Esophagus (tissue), 2 donors: ENCODE data around the gene DCST2. TPM values are rescaled to one million over a fixed set of nuclear protein-coding genes. Genes with fewer than 3 reads are reported as not detected.

Source experiments
- H3K27ac ChIP-seq, 2 donors: one replicate each; pipeline ENCODE4 v1.5.1; 2013; ENCODE audit warnings: low read depth in 2 of 2, mild to moderate bottlenecking in 2 of 2, inconsistent platforms in 1 of 2, low read length in 1 of 2, moderate library complexity in 1 of 2
- H3K27me3 ChIP-seq, 2 donors: one replicate each; pipeline ENCODE4 v1.6.1; 2013; ENCODE audit warnings: low read length in 2 of 2, control low read depth in 1 of 2, mild to moderate bottlenecking in 1 of 2; ENCODE audit not compliant: insufficient read depth in 2 of 2, control insufficient read depth in 1 of 2
- H3K36me3 ChIP-seq, 2 donors: one replicate each; pipeline ENCODE4 v1.6.1; 2013; ENCODE audit warnings: low read length in 1 of 2; ENCODE audit not compliant: control insufficient read depth in 2 of 2, insufficient read depth in 2 of 2
- H3K4me1 ChIP-seq, 2 donors: one replicate each; pipeline ENCODE4 v1.6.1; 2013; ENCODE audit warnings: low read length in 1 of 2; ENCODE audit not compliant: control insufficient read depth in 2 of 2, insufficient read depth in 2 of 2
- H3K4me3 ChIP-seq, 2 donors: one replicate each; pipeline ENCODE4 v1.5.1; 2013; ENCODE audit warnings: low read length in 2 of 2, mild to moderate bottlenecking in 2 of 2, low read depth in 1 of 2, moderate library complexity in 1 of 2
- H3K9me3 ChIP-seq, 2 donors: one replicate each; pipeline ENCODE4 v1.6.1; 2013; ENCODE audit warnings: mild to moderate bottlenecking in 2 of 2, low read depth in 1 of 2, low read length in 1 of 2, moderate library complexity in 1 of 2; ENCODE audit not compliant: control insufficient read depth in 2 of 2, insufficient read depth in 1 of 2
- WGBS, 2 donors: extraction: QIAGEN DNeasy Blood & Tissue Kit; methylation state at CpG; one replicate each; pipeline ENCODE4 v1.1.7; 2013; 5-methylcytosine and 5-hydroxymethylcytosine counted together
- polyA plus RNA-seq, 2 donors: library from polyadenylated mRNA; stranded (reverse); fragments of 200-250 nt; gene quantifications; one replicate each; pipeline ENCODE4 v1.2.3, GENCODE V29; 2013
- donor health status: healthy with polysubstance abuse.
- donor health status: Bipolar disorder and iron deficiency.

DCST2 gene
- 10 to 100 TPM in 1 of 2 donors, 1 to 10 TPM in 1; 1.7 to 10.1 TPM for polyA plus RNA-seq

DNA sequence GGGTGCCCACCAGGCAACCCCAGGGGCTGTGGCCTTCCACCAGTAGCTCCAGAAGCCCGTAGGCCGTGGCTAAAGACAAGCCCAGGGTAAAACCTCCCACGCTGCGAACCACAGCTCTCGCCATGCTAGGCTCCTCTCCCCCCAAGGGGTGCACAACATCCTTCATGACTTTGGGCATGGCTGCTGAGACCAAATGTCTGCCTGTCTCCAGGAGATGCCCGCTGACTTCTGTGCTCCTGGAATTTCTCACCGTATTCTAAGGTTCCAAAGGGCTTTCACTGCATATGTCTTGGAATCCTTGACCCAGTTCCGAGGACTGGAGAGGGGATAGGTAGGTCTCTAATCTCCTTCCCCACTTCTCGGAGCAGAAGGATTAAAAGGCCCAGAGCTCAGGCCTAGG lies at the start of gene DCST2, which contains the start of gene DCST1:
DCST2 (minus strand) TSS at position 258 of the 400 bp plus-strand sequence; CDS start at position 178, 80 bp downstream.
DCST1 (plus strand) TSS at position 301 of the 400 bp plus-strand sequence. CDS start 213 bp downstream, outside the sequence.
- no peak within 1 kb of the TSS for H3K27ac ChIP-seq
- H3K27me3 ChIP-seq, result no peaks in the 10 kb centered on the region
- H3K4me1 ChIP-seq, result peaks cover 0 to 23% of the 10 kb centered on the region in 2 donors
- no peaks in the 10 kb centered on the region for H3K36me3 ChIP-seq
- no peak within 1 kb of the TSS for H3K4me3 ChIP-seq
- no peaks in the 10 kb centered on the region for H3K9me3 ChIP-seq
- WGBS, 2 donors, result 93 to 94% methylated on average over 9 of the region's 9 CpGs

DNA sequence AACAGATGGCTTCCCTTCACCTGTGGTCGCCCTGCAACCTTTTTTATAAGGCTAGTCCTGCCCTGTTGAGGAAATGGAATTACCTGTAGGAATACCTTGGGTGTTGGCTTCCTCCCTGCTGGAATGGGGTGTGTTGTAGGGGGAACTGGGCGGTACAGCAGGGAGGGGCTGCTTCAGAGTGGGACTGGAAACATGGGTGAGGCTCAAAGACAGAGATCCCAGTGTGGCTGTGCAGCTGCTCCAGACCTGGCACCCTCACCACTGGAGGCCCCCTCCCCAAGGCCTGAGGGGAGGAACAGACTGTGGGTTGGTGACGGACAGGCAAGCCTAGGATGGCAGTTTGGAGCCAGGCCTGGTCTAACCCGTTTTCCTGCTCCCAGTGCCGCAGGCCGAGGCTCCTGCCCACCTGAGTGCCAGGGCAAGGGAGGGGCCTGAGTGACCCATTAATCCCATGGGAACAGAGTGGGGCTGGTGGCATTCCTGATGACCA lies 49.5 kb upstream of the DCST2 start:
- peaks cover 0 to 3% of the 10 kb centered on the region in 2 donors for H3K27me3 ChIP-seq
- peak overlapping the region; percentile 85 to 96 for H3K27ac ChIP-seq
- peaks cover 0 to 2% of the 10 kb centered on the region in 2 donors for H3K36me3 ChIP-seq
- H3K4me3 ChIP-seq, result no peak overlapping the region
- peaks cover 3 to 45% of the 10 kb centered on the region in 2 donors for H3K4me1 ChIP-seq
- no peaks in the 10 kb centered on the region for H3K9me3 ChIP-seq
- WGBS, 2 donors, result 30 to 43% methylated on average over 6 of the region's 6 CpGs

DNA sequence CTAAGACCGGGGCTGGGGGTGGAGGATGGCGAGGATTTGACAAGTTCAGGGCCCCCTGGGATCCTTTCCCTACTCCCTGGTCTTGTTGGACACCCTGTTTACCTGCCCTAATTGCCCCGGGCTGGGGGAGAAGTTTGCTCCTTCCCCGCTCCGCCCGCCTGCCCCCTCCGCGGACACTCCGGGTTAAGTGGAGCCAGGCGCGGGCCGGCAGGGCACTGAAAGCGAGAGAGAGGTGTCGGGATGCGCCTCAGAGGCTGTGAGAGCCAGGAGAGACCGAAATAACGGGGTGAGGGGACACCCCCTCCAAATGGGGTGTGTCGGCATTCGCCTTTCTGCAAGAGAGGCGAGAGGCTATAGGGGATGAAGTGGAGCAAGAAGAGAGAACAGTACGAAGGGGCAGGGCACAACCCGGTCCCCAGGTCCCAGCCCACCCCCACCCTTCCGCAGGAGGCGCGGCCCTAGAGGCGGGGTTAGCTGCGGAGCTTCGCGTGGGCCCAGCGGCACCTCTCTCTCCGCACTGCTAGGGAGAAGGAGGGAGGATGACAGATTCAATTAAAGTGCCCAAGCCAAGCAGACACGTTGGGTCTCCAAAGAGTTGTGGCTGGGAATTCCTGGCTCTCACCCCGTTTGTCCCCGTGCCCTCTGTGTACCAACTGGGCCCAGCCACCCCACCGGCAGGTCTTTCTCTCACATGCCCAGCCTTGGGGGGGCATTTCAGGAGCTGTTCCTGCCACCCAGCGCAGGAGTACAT lies 48.9 kb upstream of the DCST2 start:
- Histone ChIP-seq H3K27ac (peak overlapping the region; percentile 85 to 96), H3K36me3 (peaks cover 0 to 2% of the 10 kb centered on the region in 2 donors), H3K4me1 (peaks cover 3 to 46% of the 10 kb centered on the region in 2 donors), H3K27me3 (peaks cover 0 to 3% of the 10 kb centered on the region in 2 donors), H3K4me3 (peak overlapping the region; percentile 32 to 72), H3K9me3 (no peaks in the 10 kb centered on the region)
- 3 to 5% methylated on average over 34 to 36 of the region's 36 CpGs for WGBS, 2 donors

DNA sequence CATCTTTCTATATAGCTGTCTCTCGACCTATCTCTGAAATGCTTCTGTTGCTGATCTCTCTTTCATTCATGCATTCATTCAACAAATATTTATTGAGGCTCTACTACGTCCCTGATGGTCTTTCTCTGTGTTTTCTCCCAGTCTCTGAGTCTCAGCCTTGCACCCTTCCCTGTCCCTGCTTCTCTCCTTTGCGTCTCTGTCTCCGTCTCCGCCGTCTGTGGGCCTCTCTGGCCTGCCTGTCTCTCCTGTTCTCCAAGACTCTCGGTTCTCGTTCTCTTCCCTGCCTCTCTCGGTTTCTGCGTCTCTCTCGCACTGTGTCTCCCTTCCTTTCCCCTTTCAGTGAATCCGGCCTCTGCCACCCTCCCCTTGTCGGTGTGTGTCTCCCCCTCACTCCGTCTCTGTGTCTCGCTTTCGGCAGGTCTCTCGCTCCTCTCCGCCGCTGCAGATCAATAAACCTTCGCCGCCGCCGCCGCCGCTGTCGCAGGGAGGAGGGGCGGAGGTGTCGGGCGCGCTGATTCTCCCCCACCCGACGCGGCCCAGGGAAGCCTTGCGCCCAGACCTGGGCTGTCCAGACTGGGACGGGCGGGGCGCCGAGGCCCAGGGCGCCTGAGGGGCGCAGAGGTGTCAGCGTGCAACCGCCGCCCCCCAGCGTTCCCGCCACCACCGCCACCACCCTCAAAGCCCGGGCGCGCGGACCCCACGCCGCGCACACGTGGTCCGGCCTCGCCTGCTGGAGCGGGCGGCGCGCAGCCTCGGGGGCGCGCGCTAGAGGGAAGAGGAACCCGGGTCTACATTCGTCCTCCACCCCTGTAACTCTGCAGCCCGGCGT lies 48.1 kb upstream of the DCST2 start:
- peaks cover 3 to 48% of the 10 kb centered on the region in 2 donors for H3K4me1 ChIP-seq
- no peaks in the 10 kb centered on the region for H3K9me3 ChIP-seq
- peak overlapping the region; percentile 32 to 72 for H3K4me3 ChIP-seq
- WGBS, 2 donors, result 2 to 3% methylated on average over 54 to 68 of the region's 68 CpGs
- peaks cover 0 to 3% of the 10 kb centered on the region in 2 donors for H3K27me3 ChIP-seq
- peak overlapping the region; percentile 85 to 96 for H3K27ac ChIP-seq
- H3K36me3 ChIP-seq, result peaks cover 0 to 2% of the 10 kb centered on the region in 2 donors

DNA sequence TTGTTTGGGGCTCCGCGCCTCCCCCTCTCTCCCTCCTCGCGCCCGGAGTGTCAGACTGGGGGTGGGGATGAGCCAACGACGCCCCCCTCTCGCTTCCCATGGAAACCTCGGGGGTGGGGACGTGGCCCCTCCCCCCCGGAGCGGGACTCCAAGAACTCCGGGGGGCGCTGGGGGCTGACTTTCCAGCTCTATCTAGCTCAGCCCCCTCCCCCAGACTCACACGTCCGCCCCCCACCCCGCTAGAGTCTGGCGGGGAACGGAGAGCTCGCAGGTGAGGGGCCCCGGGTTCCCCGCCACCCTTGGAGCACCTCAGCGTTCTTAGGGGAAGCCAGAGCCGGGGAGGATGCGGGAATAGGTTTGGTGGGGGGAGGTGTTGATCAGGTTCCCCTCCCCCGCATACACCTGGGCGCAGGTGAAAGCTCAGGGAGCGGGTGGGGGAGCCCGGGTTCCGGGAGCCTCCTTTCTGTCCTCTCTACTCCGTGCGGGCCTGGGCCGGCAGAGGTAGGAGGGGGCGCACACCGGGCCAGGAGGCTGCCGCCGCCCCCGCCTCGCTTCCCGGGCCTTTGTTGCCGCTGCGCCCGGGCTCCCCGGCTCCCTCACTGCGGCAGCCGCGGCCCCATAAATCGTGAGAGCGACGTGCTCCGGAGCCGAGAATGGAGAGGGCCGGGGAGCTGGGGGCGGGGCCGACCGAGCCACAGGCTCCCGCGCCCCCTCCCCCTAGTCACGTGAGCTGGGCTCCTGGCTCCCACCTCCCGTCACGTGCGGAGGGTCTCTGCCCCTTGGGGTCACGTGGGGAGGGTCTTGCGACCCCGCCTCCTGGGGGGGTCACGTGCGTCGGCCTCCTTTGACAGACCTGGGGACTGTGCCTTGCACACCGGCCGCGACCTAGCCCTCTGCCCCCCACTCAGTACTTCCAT lies 47.0 kb upstream of the DCST2 start:
- peak overlapping the region in 1 of 2 donors; percentile 72 for H3K27ac ChIP-seq
- WGBS, 2 donors, result 1% methylated on average over 52 to 71 of the region's 71 CpGs
- no peaks in the 10 kb centered on the region for H3K36me3 ChIP-seq
- peaks cover 0 to 3% of the 10 kb centered on the region in 2 donors for H3K27me3 ChIP-seq
- peak overlapping the region; percentile 64 to 72 for H3K4me3 ChIP-seq
- H3K4me1 ChIP-seq, result peaks cover 3 to 43% of the 10 kb centered on the region in 2 donors
- no peaks in the 10 kb centered on the region for H3K9me3 ChIP-seq

DNA sequence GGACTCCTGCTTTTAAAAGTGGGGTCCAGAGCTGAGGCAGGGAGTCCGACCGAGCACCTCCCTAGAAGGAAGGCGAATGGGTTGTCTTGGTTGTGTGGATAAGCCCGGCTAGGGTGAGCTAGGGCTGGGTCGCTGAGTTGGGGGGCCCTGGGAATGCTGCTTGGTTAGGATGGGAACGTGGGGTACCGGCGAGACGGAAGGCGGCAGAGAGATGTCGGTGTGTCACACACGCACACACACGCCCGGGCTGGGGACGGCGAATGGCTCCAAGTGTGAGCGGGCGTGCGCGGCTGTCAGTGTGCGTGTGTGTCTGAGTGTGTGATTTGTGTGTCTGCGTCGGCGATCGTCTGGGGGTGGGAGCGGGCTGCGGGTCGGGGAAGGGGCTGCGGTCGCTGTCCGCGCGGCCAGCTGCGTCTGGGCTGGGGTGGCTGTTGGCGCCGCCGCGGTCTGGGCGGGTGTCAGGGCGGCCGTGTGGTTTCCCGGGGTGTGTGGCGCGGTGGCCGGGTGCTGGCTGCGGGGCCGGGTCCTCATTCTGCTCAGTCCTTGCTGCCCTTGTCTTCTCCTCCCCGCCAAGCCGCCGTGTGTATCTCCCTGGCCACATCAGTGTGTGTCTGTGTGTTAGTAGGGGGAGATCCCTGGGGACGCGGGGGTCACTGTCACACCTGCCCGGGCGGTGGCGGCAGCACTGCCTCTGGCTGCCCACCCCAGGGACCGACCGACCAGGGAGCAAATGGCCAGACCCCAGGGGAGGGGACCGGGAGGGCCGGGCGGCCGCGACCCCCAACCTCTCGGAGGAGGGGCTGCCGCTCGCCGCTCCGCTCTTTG lies 46.1 kb upstream of the DCST2 start:
- H3K36me3 ChIP-seq, result no peaks in the 10 kb centered on the region
- WGBS, 2 donors, result 1 to 2% methylated on average over 47 to 67 of the region's 67 CpGs
- peak overlapping the region; percentile 64 to 72 for H3K4me3 ChIP-seq
- H3K27ac ChIP-seq, result peak overlapping the region in 1 of 2 donors; percentile 72
- peaks cover 0 to 3% of the 10 kb centered on the region in 2 donors for H3K27me3 ChIP-seq
- peaks cover 3 to 43% of the 10 kb centered on the region in 2 donors for H3K4me1 ChIP-seq
- no peaks in the 10 kb centered on the region for H3K9me3 ChIP-seq

DNA sequence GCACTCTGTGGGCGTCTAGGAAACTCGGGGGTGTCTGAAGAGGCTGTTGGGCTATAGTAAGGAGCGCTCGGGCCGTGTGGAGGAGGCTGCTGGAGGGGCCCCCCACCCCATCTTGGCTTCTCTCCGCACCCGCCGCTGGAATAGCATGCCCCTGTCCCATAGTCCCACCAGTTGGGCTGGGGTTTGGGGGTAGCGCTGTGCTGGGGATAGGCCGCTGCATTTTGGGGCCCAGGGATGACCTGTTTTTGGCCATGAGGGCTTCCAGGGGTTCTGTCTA lies 45.6 kb upstream of the DCST2 start:
- WGBS, 2 donors, result 3 to 8% methylated on average over 10 of the region's 10 CpGs
- H3K36me3 ChIP-seq, result no peaks in the 10 kb centered on the region
- no peaks in the 10 kb centered on the region for H3K9me3 ChIP-seq
- H3K4me1 ChIP-seq, result peaks cover 3 to 38% of the 10 kb centered on the region in 2 donors
- H3K27me3 ChIP-seq, result peaks cover 0 to 3% of the 10 kb centered on the region in 2 donors
- peak overlapping the region; percentile 54 to 72 for H3K27ac ChIP-seq
- H3K4me3 ChIP-seq, result peak overlapping the region; percentile 64 to 72

DNA sequence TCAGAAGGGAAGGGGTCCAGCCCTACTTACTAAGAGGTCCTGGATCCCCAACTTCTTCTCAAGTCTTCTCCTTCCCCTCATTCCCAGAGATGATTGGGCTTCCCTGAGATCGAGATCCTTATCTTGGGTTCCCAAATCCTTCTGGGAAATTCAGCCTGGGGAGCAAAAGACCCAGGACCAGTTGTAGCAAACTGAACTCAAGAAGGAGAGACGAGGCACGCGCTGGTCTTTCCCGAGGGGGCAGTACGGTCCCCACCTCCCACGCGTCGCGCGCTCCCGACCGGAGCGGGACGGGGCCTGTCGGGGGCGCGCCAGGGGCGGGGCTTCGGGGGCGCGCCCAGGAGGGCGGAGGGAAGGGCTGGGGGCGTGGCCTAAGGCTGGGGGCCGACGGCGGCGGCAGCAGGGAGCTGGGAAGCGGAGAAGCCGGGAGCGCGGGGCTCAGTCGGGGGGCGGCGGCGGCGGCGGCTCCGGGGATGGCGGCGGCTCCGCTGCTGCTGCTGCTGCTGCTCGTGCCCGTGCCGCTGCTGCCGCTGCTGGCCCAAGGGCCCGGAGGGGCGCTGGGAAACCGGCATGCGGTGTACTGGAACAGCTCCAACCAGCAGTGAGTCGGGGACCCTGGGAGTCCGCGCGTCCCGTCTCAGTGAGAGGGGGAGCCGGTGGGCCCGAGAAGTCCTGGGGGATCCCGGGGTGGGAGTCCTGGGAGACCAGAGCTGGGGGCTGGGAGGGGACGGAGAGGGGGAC lies 45.1 kb upstream of the DCST2 start, which contains the start of gene EFNA3:
EFNA3 (plus strand) TSS at position 369 of the 741 bp plus-strand sequence; CDS start at position 474, 105 bp downstream.
- no peaks in the 10 kb centered on the region for H3K9me3 ChIP-seq
- peak within 1 kb of the TSS; percentile 54 to 72 for H3K27ac ChIP-seq
- WGBS, 2 donors, result 1 to 3% methylated on average over 33 to 59 of the region's 59 CpGs
- peaks cover 3 to 38% of the 10 kb centered on the region in 2 donors for H3K4me1 ChIP-seq
- peak within 1 kb of the TSS; percentile 64 to 72 for H3K4me3 ChIP-seq
- H3K27me3 ChIP-seq, result peaks cover 0 to 3% of the 10 kb centered on the region in 2 donors
- no peaks in the 10 kb centered on the region for H3K36me3 ChIP-seq
